MCF 10A (cell line): Measurements from ENCODE around the gene ADTRP. TPM values are rescaled to one million over a fixed set of nuclear protein-coding genes. Genes with fewer than 3 reads are reported as not detected.

ENCODE experiments used
- BruUV-seq: library from RNA; stranded (reverse); fragments of 400-500 nt; replicated peaks from 2 replicates; lab custom pipeline; 2021; lab: Mats Ljungman, UMichigan
- CTCF ChIA-PET: fragments of 300-600 bp; sonication (Branson Sonifier 250); formaldehyde crosslinking; extraction: SDS; loops from one replicate; lab custom pipeline; 2021; ENCODE audit warnings: antibody characterized with exemption, inconsistent platforms; lab: Yijun Ruan, JAX
- POLR2A ChIA-PET: fragments of 300-600, 350-650 bp; sonication (Branson Sonifier 250); formaldehyde crosslinking; extraction: SDS; loops from one replicate; lab custom pipeline; 2020; ENCODE audit warnings: antibody characterized with exemption, inconsistent platforms; lab: Yijun Ruan, JAX
- DNase-seq: peaks from one replicate; pipeline ENCODE4 v3.0.0-alpha.2; 2018; ENCODE audit not compliant: unreplicated experiment
- H3K27ac Mint-ChIP-seq: one replicate; pipeline ENCODE4 v1.8.0; 2022; ENCODE audit warnings: mild to moderate bottlenecking, low read depth, mixed read lengths; ENCODE audit not compliant: unreplicated experiment
- H3K27me3 Mint-ChIP-seq: one replicate; pipeline ENCODE4 v1.8.0; 2022; ENCODE audit warnings: mixed read lengths; ENCODE audit not compliant: insufficient read depth, unreplicated experiment
- H3K36me3 Mint-ChIP-seq: one replicate; pipeline ENCODE4 v1.8.0; 2022; ENCODE audit warnings: mild to moderate bottlenecking, moderate library complexity, mixed read lengths; ENCODE audit not compliant: insufficient read depth, unreplicated experiment
- H3K4me1 Mint-ChIP-seq: one replicate; pipeline ENCODE4 v1.8.0; 2022; ENCODE audit warnings: mixed read lengths; ENCODE audit not compliant: insufficient read depth, unreplicated experiment
- H3K4me3 Mint-ChIP-seq: one replicate; pipeline ENCODE4 v1.8.0; 2022; ENCODE audit warnings: mild to moderate bottlenecking, moderate library complexity, mixed read lengths; ENCODE audit not compliant: unreplicated experiment
- H3K9me3 Mint-ChIP-seq: one replicate; pipeline ENCODE4 v1.8.0; 2022; ENCODE audit warnings: mixed read lengths; ENCODE audit not compliant: unreplicated experiment
- CTCF ChIP-seq: fragments of 200-600 bp; IDR thresholded peaks from one replicate; pipeline ENCODE4 v1.8.0; 2022; ENCODE audit warnings: antibody characterized with exemption, mild to moderate bottlenecking; ENCODE audit not compliant: unreplicated experiment
- intact Hi-C: fragments of 100-400 bp; cut with micrococcal nuclease; formaldehyde crosslinking; loops from 2 replicates; pipeline ENCODE4 v1.14.1; 2022
- total RNA-seq: library from RNA; stranded (reverse); gene quantifications from 2 replicates; pipeline ENCODE4 v1.2.3, GENCODE V29; 2022

The ADTRP gene
- total RNA-seq, 1 experiment from 2014 or later = 14.8 TPM

- Mint-ChIP-seq H3K4me3 (no peak overlapping the region), H3K27me3 (no peaks in the 10 kb centered on the region), H3K9me3 (no peaks in the 10 kb centered on the region), H3K27ac (no peak overlapping the region), H3K4me1 (peaks cover 36% of the 10 kb centered on the region), H3K36me3 (no peaks in the 10 kb centered on the region)
- CTCF ChIA-PET = no interaction called here
- intact Hi-C loops = loop anchor here (5.0 kb wide), 2 partner anchors 117 to 513 kb away; no protein-coding TSS in a partner anchor
- no peak for TF ChIP-seq CTCF
- DNase-seq = no peak
- BruUV-seq = no TSS peak
- POLR2A ChIA-PET = no interaction called here
Measured at GRCh38 chr6:11774426-11774825, 4.2 kb downstream of the ADTRP start.

DNA sequence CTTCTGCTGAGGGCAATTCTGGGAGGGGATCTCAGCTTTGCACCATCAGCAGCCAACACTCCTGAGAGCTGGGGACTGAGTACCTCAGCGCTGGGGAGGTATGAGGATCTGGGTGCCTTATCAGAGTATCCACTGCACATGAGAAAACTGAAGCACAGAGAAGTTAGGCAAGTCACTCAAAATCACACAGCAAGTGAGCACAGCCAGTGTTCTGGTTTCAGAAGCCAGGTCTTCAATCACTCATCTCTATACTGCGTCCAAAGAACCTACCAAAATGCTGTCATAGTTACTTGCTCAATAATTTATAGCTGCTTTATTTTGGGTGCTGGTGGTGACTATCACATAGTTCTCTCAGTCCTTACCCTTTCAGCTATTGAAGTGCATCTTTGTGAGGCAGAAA is 5.0 kb downstream of the ADTRP start:
- no peak overlapping the region for H3K4me3 Mint-ChIP-seq
- ChIA-PET POLR2A (interaction anchor here (0.9 to 10.4 kb wide), 5 partner anchors 13 to 238 kb away, joined by 6 to 248 read pairs (median 47); partner anchors contain the start of gene HIVEP1), CTCF (interaction anchor here (1.0 kb wide), 1 partner anchor 48 kb away, joined by 4 read pairs; no protein-coding TSS in a partner anchor)
- BruUV-seq = no TSS peak
- H3K27ac Mint-ChIP-seq = no peak overlapping the region
- H3K36me3 Mint-ChIP-seq = no peaks in the 10 kb centered on the region
- H3K9me3 Mint-ChIP-seq = no peaks in the 10 kb centered on the region
- intact Hi-C loops = loop anchor here (5.0 kb wide), 2 partner anchors 116 to 514 kb away; no protein-coding TSS in a partner anchor
- H3K27me3 Mint-ChIP-seq = no peaks in the 10 kb centered on the region
- H3K4me1 Mint-ChIP-seq = peaks cover 43% of the 10 kb centered on the region
- DNase-seq = no peak
- TF ChIP-seq CTCF = no peak

DNA sequence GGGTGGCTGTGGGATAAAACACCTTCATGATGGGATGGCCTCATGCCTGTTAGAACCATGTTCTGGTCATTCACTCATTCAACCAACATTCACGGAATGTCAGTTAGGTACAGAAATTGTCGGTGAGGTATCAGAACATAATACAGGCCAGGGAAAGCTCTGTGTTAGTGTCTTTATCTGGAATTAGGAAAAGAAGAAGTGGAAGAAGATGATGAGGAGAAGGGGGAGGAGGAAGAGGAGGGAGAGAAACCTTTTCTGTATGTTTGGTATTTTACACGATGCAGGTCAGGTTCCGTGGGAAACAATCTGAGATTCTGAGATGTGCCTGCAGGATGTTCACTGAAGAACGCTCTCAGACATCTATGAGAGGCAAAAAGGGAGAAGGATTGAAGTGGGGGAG is 5.6 kb downstream of the ADTRP start:
- no peak for DNase-seq
- H3K27ac Mint-ChIP-seq = peak overlapping the region; percentile 96
- no TSS peak for BruUV-seq
- H3K27me3 Mint-ChIP-seq = no peaks in the 10 kb centered on the region
- intact Hi-C loops = loop anchor here (5.0 kb wide), 2 partner anchors 116 to 514 kb away; no protein-coding TSS in a partner anchor
- no peaks in the 10 kb centered on the region for H3K9me3 Mint-ChIP-seq
- H3K4me1 Mint-ChIP-seq = peaks cover 48% of the 10 kb centered on the region
- no peak overlapping the region for H3K4me3 Mint-ChIP-seq
- no peaks in the 10 kb centered on the region for H3K36me3 Mint-ChIP-seq
- CTCF ChIA-PET = interaction anchor here (0.7 to 1.1 kb wide), 3 partner anchors 10 to 49 kb away, joined by 3 to 4 read pairs (median 4); no protein-coding TSS in a partner anchor
- TF ChIP-seq CTCF = no peak
- POLR2A ChIA-PET = interaction anchor here (0.9 to 10.4 kb wide), 7 partner anchors 13 to 252 kb away, joined by 3 to 248 read pairs (median 37); partner anchors contain the start of gene HIVEP1

- TSS peak; percentile 5 for BruUV-seq
- intact Hi-C loops = loop anchor here (5.0 kb wide), 2 partner anchors 115 to 515 kb away; no protein-coding TSS in a partner anchor
- Mint-ChIP-seq H3K27ac (peak overlapping the region; percentile 96), H3K36me3 (no peaks in the 10 kb centered on the region), H3K4me1 (peaks cover 48% of the 10 kb centered on the region), H3K27me3 (no peaks in the 10 kb centered on the region), H3K4me3 (no peak overlapping the region), H3K9me3 (no peaks in the 10 kb centered on the region)
- POLR2A ChIA-PET = interaction anchor here (0.9 to 10.4 kb wide), 19 partner anchors 9 to 542 kb away, joined by 3 to 248 read pairs (median 8); partner anchors contain the start of genes EDN1 and HIVEP1
- CTCF ChIA-PET = interaction anchor here (0.7 to 1.5 kb wide), 5 partner anchors 11 to 237 kb away, joined by 3 to 8 read pairs (median 4); no protein-coding TSS in a partner anchor
- TF ChIP-seq CTCF = no peak
- DNase-seq = peak; percentile 96
Measured at GRCh38 chr6:11772109-11772825, 6.3 kb downstream of the ADTRP start.
